Rectal smooth muscle tissue (tissue), 1 donor: Measurements from ENCODE around the gene FUT8.
"Not testable (repeated sequence)": the region's sequence is repeated elsewhere in the genome, so short reads cannot be mapped to it uniquely, and the experiment has no call there.

Experiments
- H3K27ac ChIP-seq: one replicate; pipeline ENCODE4 v1.7.0; 2013; ENCODE audit warnings: low read depth, low read length, inconsistent platforms
- H3K27me3 ChIP-seq: one replicate; pipeline ENCODE4 v1.7.0; 2013; ENCODE audit warnings: low read length; ENCODE audit not compliant: control insufficient read depth, insufficient read depth
- H3K36me3 ChIP-seq: one replicate; pipeline ENCODE4 v1.7.0; 2013; ENCODE audit warnings: low read length; ENCODE audit not compliant: control insufficient read depth, insufficient read depth
- H3K4me1 ChIP-seq: one replicate; pipeline ENCODE4 v1.7.0; 2013; ENCODE audit warnings: low read length; ENCODE audit not compliant: control insufficient read depth, insufficient read depth
- H3K4me3 ChIP-seq: one replicate; pipeline ENCODE4 v1.7.0; 2013; ENCODE audit warnings: low read length
- H3K9ac ChIP-seq: one replicate; pipeline ENCODE4 v1.7.0; 2013; ENCODE audit warnings: low read length

Gene FUT8

GRCh38 chr14:65422088-65422834, 9.7 kb downstream of the FUT8 start:
- no peak overlapping the region for H3K9ac ChIP-seq
- H3K36me3 ChIP-seq, result no peaks in the 10 kb centered on the region
- no peaks in the 10 kb centered on the region for H3K4me1 ChIP-seq
- no peaks in the 10 kb centered on the region for H3K27me3 ChIP-seq
- H3K27ac ChIP-seq, result no peak overlapping the region
- no peak overlapping the region for H3K4me3 ChIP-seq

- H3K36me3 ChIP-seq, result no peaks in the 10 kb centered on the region
- H3K27ac ChIP-seq, result no peak overlapping the region
- no peak overlapping the region for H3K4me3 ChIP-seq
- no peak overlapping the region for H3K9ac ChIP-seq
- no peaks in the 10 kb centered on the region for H3K27me3 ChIP-seq
- H3K4me1 ChIP-seq, result no peaks in the 10 kb centered on the region
Measured at GRCh38 chr14:65423982-65424381, 11.5 kb downstream of the FUT8 start.

GRCh38 chr14:65424531-65424930, 12.0 kb downstream of the FUT8 start:
- Histone ChIP-seq H3K27ac (no peak overlapping the region), H3K27me3 (no peaks in the 10 kb centered on the region), H3K9ac (no peak overlapping the region), H3K4me3 (no peak overlapping the region), H3K4me1 (no peaks in the 10 kb centered on the region), H3K36me3 (no peaks in the 10 kb centered on the region)

- H3K4me1 ChIP-seq, result no peaks in the 10 kb centered on the region
- H3K27me3 ChIP-seq, result no peaks in the 10 kb centered on the region
- no peak overlapping the region for H3K27ac ChIP-seq
- no peak overlapping the region for H3K9ac ChIP-seq
- H3K36me3 ChIP-seq, result no peaks in the 10 kb centered on the region
- no peak overlapping the region for H3K4me3 ChIP-seq
Measured at GRCh38 chr14:65425885-65426284, 13.4 kb downstream of the FUT8 start.

- H3K27me3 ChIP-seq, H3K36me3 ChIP-seq, H3K4me1 ChIP-seq, H3K9ac ChIP-seq, H3K27ac ChIP-seq, H3K4me3 ChIP-seq: not testable (repeated sequence)
Measured at GRCh38 chr14:65426902-65427301, 14.4 kb downstream of the FUT8 start.

- no peak overlapping the region for H3K27ac ChIP-seq
- no peaks in the 10 kb centered on the region for H3K27me3 ChIP-seq
- peaks cover 3% of the 10 kb centered on the region for H3K4me1 ChIP-seq
- H3K36me3 ChIP-seq, result no peaks in the 10 kb centered on the region
- no peak overlapping the region for H3K4me3 ChIP-seq
- H3K9ac ChIP-seq, result no peak overlapping the region
Measured at GRCh38 chr14:65428691-65429090, 16.2 kb downstream of the FUT8 start.

GRCh38 chr14:65429757-65430156, 17.2 kb downstream of the FUT8 start:
- H3K27me3 ChIP-seq, result no peaks in the 10 kb centered on the region
- no peak overlapping the region for H3K4me3 ChIP-seq
- no peaks in the 10 kb centered on the region for H3K36me3 ChIP-seq
- peaks cover 3% of the 10 kb centered on the region for H3K4me1 ChIP-seq
- H3K9ac ChIP-seq, result no peak overlapping the region
- no peak overlapping the region for H3K27ac ChIP-seq

GRCh38 chr14:65431245-65431644, 18.7 kb downstream of the FUT8 start:
- H3K4me3 ChIP-seq, result no peak overlapping the region
- H3K36me3 ChIP-seq, result no peaks in the 10 kb centered on the region
- no peak overlapping the region for H3K27ac ChIP-seq
- peaks cover 3% of the 10 kb centered on the region for H3K4me1 ChIP-seq
- no peaks in the 10 kb centered on the region for H3K27me3 ChIP-seq
- no peak overlapping the region for H3K9ac ChIP-seq

GRCh38 chr14:65431951-65432350, 19.4 kb downstream of the FUT8 start:
- no peak overlapping the region for H3K27ac ChIP-seq
- H3K4me3 ChIP-seq, result no peak overlapping the region
- no peaks in the 10 kb centered on the region for H3K27me3 ChIP-seq
- no peaks in the 10 kb centered on the region for H3K36me3 ChIP-seq
- peaks cover 3% of the 10 kb centered on the region for H3K4me1 ChIP-seq
- H3K9ac ChIP-seq, result no peak overlapping the region

- H3K4me1 ChIP-seq, result peaks cover 3% of the 10 kb centered on the region
- H3K9ac ChIP-seq, result no peak overlapping the region
- no peak overlapping the region for H3K4me3 ChIP-seq
- no peaks in the 10 kb centered on the region for H3K27me3 ChIP-seq
- H3K27ac ChIP-seq, result no peak overlapping the region
- no peaks in the 10 kb centered on the region for H3K36me3 ChIP-seq
Measured at GRCh38 chr14:65432361-65432948, 19.9 kb downstream of the FUT8 start.

GRCh38 chr14:65433157-65433556, 20.6 kb downstream of the FUT8 start:
- H3K9ac ChIP-seq, result no peak overlapping the region
- no peak overlapping the region for H3K27ac ChIP-seq
- no peaks in the 10 kb centered on the region for H3K36me3 ChIP-seq
- H3K27me3 ChIP-seq, result no peaks in the 10 kb centered on the region
- no peak overlapping the region for H3K4me3 ChIP-seq
- peaks cover 3% of the 10 kb centered on the region for H3K4me1 ChIP-seq

- Histone ChIP-seq H3K9ac (no peak overlapping the region), H3K4me1 (peaks cover 3% of the 10 kb centered on the region), H3K27me3 (no peaks in the 10 kb centered on the region), H3K4me3 (no peak overlapping the region), H3K36me3 (no peaks in the 10 kb centered on the region), H3K27ac (no peak overlapping the region)
Measured at GRCh38 chr14:65433646-65434045, 21.1 kb downstream of the FUT8 start.

- H3K27ac ChIP-seq, result no peak overlapping the region
- H3K36me3 ChIP-seq, result no peaks in the 10 kb centered on the region
- no peak overlapping the region for H3K4me3 ChIP-seq
- H3K4me1 ChIP-seq, result peaks cover 3% of the 10 kb centered on the region
- H3K9ac ChIP-seq, result no peak overlapping the region
- H3K27me3 ChIP-seq, result no peaks in the 10 kb centered on the region
Measured at GRCh38 chr14:65434216-65434850, 21.8 kb downstream of the FUT8 start.
